Measurements from ENCODE around the gene ALX1. TPM values are rescaled to one million over a fixed set of nuclear protein-coding genes. Genes with fewer than 3 reads are reported as not detected.

Gene ALX1
- total RNA-seq (not detected), polyA plus RNA-seq (not detected)

- Mint-ChIP-seq H3K4me1 (peaks cover 0 to 3% (median 0%) of the 10 kb centered on the region in 3 donors), H3K36me3 (no peaks in the 10 kb centered on the region), H3K9me3 (peaks cover 4 to 25% (median 14%) of the 10 kb centered on the region in 5 donors), H3K27ac (no peak within 1 kb of the TSS), H3K27me3 (peaks cover 11 to 29% of the 10 kb centered on the region in 2 donors), H3K4me3 (peak within 1 kb of the TSS in 4 of 7 donors; percentile 20 to 59 (median 38))
- no peak for DNase-seq
- no peaks in the 10 kb centered on the region for H3K4me1 ChIP-seq (ENCODE audit: insufficient read depth, low read length)
- H3K27ac ChIP-seq (ENCODE audit: low read depth, low read length), result no peak within 1 kb of the TSS
- H3K36me3 ChIP-seq (ENCODE audit: insufficient read depth, low read length), result no peaks in the 10 kb centered on the region
- H3K4me3 ChIP-seq (ENCODE audit: low read length), result no peak within 1 kb of the TSS
- CTCF ChIA-PET, result no interaction called here
- no peaks in the 10 kb centered on the region for H3K27me3 ChIP-seq (ENCODE audit: insufficient read depth, low read length, poor library complexity, severe bottlenecking)
- no peaks in the 10 kb centered on the region for H3K9me3 ChIP-seq (ENCODE audit: low read length)
- POLR2A ChIA-PET, result no interaction called here
These were observed at the start of gene ALX1 for GRCh38 chr12:85280165-85280983. Gene ALX1 (plus strand): TSS chr12:85280220. CDS start chr12:85280262, 42 bp downstream.

DNA sequence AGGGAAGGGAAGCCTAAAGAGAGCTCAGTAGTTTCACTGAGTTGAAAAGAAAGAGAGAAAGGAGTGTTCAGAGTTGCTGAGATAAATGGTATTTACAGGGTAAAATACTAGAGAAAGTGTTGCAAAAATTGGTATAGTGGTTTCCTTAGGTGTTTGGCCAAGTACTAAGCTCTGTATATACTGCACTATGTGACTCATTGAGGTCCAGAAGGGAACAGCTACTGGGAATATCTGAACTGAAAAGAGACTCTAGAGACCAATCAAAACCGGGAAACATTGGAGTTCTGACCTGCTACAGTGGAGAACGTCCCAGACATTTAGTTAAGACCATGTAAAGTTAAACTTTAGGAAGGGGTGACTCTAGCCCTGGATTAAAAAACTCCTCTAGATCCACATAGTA, 42.7 kb upstream of the ALX1 start:
- Histone ChIP-seq H3K4me3 (ENCODE audit: low read length) (no peak overlapping the region), H3K4me1 (ENCODE audit: insufficient read depth, low read length) (no peaks in the 10 kb centered on the region), H3K27ac (ENCODE audit: low read depth, low read length) (no peak overlapping the region), H3K27me3 (ENCODE audit: insufficient read depth, low read length, poor library complexity, severe bottlenecking) (no peaks in the 10 kb centered on the region), H3K36me3 (ENCODE audit: insufficient read depth, low read length) (no peaks in the 10 kb centered on the region), H3K9me3 (ENCODE audit: low read length) (no peaks in the 10 kb centered on the region)
- H3K27me3 Mint-ChIP-seq, result no peaks in the 10 kb centered on the region
- H3K36me3 Mint-ChIP-seq, result no peaks in the 10 kb centered on the region
- no peak overlapping the region for H3K27ac Mint-ChIP-seq
- H3K4me3 Mint-ChIP-seq, result no peak overlapping the region
- ChIA-PET CTCF (no interaction called here), POLR2A (no interaction called here)
- H3K4me1 Mint-ChIP-seq, result no peaks in the 10 kb centered on the region
- peaks cover 0 to 28% (median 2%) of the 10 kb centered on the region in 5 donors for H3K9me3 Mint-ChIP-seq
- no peak for DNase-seq

DNA sequence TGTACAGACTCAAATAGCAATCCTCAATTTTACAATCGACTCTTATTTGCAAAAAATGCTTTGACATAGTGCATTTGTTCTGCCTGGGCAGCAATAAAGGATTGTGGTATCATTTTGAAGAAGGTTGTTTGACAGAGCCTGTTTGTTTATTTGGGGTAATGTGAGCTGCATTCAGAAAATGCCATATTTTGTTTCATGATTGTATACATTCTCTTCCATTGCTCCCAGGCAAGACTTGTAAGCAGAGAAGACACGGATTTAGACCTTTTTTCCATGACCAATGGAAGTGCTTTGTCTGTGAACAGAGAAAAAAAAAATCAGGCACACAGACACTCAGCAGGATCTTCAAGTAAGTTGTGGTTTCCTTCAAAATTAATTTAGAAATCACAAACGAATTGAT, 35.5 kb upstream of the ALX1 start:
- no peak overlapping the region for H3K27ac Mint-ChIP-seq
- ChIA-PET CTCF (no interaction called here), POLR2A (no interaction called here)
- H3K36me3 Mint-ChIP-seq, result no peaks in the 10 kb centered on the region
- Histone ChIP-seq H3K27me3 (ENCODE audit: insufficient read depth, low read length, poor library complexity, severe bottlenecking) (no peaks in the 10 kb centered on the region), H3K4me1 (ENCODE audit: insufficient read depth, low read length) (no peaks in the 10 kb centered on the region), H3K27ac (ENCODE audit: low read depth, low read length) (no peak overlapping the region), H3K4me3 (ENCODE audit: low read length) (no peak overlapping the region), H3K9me3 (ENCODE audit: low read length) (no peaks in the 10 kb centered on the region), H3K36me3 (ENCODE audit: insufficient read depth, low read length) (no peaks in the 10 kb centered on the region)
- H3K4me1 Mint-ChIP-seq, result no peaks in the 10 kb centered on the region
- no peak for DNase-seq
- no peaks in the 10 kb centered on the region for H3K27me3 Mint-ChIP-seq
- H3K9me3 Mint-ChIP-seq, result peaks cover 0 to 5% (median 0%) of the 10 kb centered on the region in 5 donors
- no peak overlapping the region for H3K4me3 Mint-ChIP-seq

- Mint-ChIP-seq H3K27ac (no peak overlapping the region), H3K9me3 (peaks cover 0 to 24% (median 2%) of the 10 kb centered on the region in 5 donors), H3K4me1 (no peaks in the 10 kb centered on the region), H3K4me3 (no peak overlapping the region), H3K36me3 (no peaks in the 10 kb centered on the region), H3K27me3 (no peaks in the 10 kb centered on the region)
- Histone ChIP-seq H3K27me3 (ENCODE audit: insufficient read depth, low read length, poor library complexity, severe bottlenecking) (no peaks in the 10 kb centered on the region), H3K36me3 (ENCODE audit: insufficient read depth, low read length) (no peaks in the 10 kb centered on the region), H3K27ac (ENCODE audit: low read depth, low read length) (no peak overlapping the region), H3K9me3 (ENCODE audit: low read length) (no peaks in the 10 kb centered on the region), H3K4me3 (ENCODE audit: low read length) (no peak overlapping the region), H3K4me1 (ENCODE audit: insufficient read depth, low read length) (no peaks in the 10 kb centered on the region)
- POLR2A ChIA-PET, result no interaction called here
- CTCF ChIA-PET, result no interaction called here
- no peak for DNase-seq
These were observed 26.2 kb upstream of the ALX1 start for GRCh38 chr12:85253853-85254252.

DNA sequence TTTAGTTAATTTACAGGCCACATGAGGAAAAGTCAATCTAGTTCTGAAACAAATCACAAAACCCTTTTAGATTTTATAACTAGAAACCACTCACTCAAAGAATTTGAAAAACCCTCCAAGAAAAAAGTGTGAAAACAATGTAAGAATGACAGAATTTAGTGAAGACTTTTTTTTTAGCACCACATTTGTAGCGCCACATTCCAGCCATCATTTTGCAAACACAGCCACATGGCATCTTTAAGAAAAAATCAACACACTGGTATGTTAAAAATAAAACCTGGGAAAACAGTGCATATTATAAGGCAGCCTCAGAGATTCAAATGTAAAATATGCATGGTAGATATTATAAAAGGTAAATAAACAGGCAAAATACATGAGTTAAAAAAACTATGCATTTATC, 22.3 kb upstream of the ALX1 start:
- no peak overlapping the region for H3K4me3 Mint-ChIP-seq
- no peaks in the 10 kb centered on the region for H3K27me3 Mint-ChIP-seq
- Histone ChIP-seq H3K9me3 (ENCODE audit: low read length) (no peaks in the 10 kb centered on the region), H3K27ac (ENCODE audit: low read depth, low read length) (no peak overlapping the region), H3K27me3 (ENCODE audit: insufficient read depth, low read length, poor library complexity, severe bottlenecking) (no peaks in the 10 kb centered on the region), H3K4me3 (ENCODE audit: low read length) (no peak overlapping the region), H3K4me1 (ENCODE audit: insufficient read depth, low read length) (no peaks in the 10 kb centered on the region), H3K36me3 (ENCODE audit: insufficient read depth, low read length) (no peaks in the 10 kb centered on the region)
- DNase-seq, result no peak
- POLR2A ChIA-PET, result no interaction called here
- H3K4me1 Mint-ChIP-seq, result no peaks in the 10 kb centered on the region
- H3K27ac Mint-ChIP-seq, result no peak overlapping the region
- CTCF ChIA-PET, result no interaction called here
- no peaks in the 10 kb centered on the region for H3K36me3 Mint-ChIP-seq
- H3K9me3 Mint-ChIP-seq, result peaks cover 0 to 20% (median 2%) of the 10 kb centered on the region in 5 donors

DNA sequence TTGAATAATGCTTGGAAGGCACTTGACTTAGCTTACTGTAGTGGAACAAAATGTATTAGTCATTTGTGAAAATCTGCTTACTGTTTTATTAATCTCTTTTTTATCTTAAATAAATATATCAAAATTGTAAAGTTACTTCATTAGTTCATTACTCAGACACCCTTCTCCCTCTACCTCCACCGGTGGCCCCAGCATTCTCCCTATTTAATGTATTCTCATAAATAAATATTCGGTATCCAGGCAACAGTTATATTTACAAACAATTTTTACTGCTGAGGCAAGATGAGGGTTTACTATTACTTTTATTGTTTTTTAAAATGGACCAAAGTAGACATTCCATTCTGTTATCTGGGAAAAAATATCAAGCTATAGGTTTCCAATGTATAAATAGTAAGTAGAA, 19.6 kb upstream of the ALX1 start:
- no peak for DNase-seq
- ChIA-PET POLR2A (no interaction called here), CTCF (no interaction called here)
- no peaks in the 10 kb centered on the region for H3K36me3 Mint-ChIP-seq
- no peaks in the 10 kb centered on the region for H3K4me1 Mint-ChIP-seq
- Histone ChIP-seq H3K4me1 (ENCODE audit: insufficient read depth, low read length) (no peaks in the 10 kb centered on the region), H3K27ac (ENCODE audit: low read depth, low read length) (no peak overlapping the region), H3K36me3 (ENCODE audit: insufficient read depth, low read length) (no peaks in the 10 kb centered on the region), H3K27me3 (ENCODE audit: insufficient read depth, low read length, poor library complexity, severe bottlenecking) (no peaks in the 10 kb centered on the region), H3K4me3 (ENCODE audit: low read length) (no peak overlapping the region), H3K9me3 (ENCODE audit: low read length) (no peaks in the 10 kb centered on the region)
- no peaks in the 10 kb centered on the region for H3K27me3 Mint-ChIP-seq
- peaks cover 0 to 12% (median 0%) of the 10 kb centered on the region in 5 donors for H3K9me3 Mint-ChIP-seq
- no peak overlapping the region for H3K4me3 Mint-ChIP-seq
- H3K27ac Mint-ChIP-seq, result no peak overlapping the region

- Mint-ChIP-seq H3K4me1 (no peaks in the 10 kb centered on the region), H3K36me3 (no peaks in the 10 kb centered on the region), H3K27me3 (no peaks in the 10 kb centered on the region), H3K27ac (no peak overlapping the region), H3K9me3 (peaks cover 0 to 13% (median 0%) of the 10 kb centered on the region in 5 donors), H3K4me3 (no peak overlapping the region)
- no peak overlapping the region for H3K4me3 ChIP-seq (ENCODE audit: low read length)
- no peaks in the 10 kb centered on the region for H3K27me3 ChIP-seq (ENCODE audit: insufficient read depth, low read length, poor library complexity, severe bottlenecking)
- H3K9me3 ChIP-seq (ENCODE audit: low read length), result no peaks in the 10 kb centered on the region
- H3K36me3 ChIP-seq (ENCODE audit: insufficient read depth, low read length), result no peaks in the 10 kb centered on the region
- ChIA-PET CTCF (no interaction called here), POLR2A (no interaction called here)
- H3K27ac ChIP-seq (ENCODE audit: low read depth, low read length), result no peak overlapping the region
- no peak for DNase-seq
- H3K4me1 ChIP-seq (ENCODE audit: insufficient read depth, low read length), result no peaks in the 10 kb centered on the region
These were observed 19.1 kb upstream of the ALX1 start for GRCh38 chr12:85260896-85261295.

GRCh38 chr12:85266356-85266755, 13.7 kb upstream of the ALX1 start:
- Histone ChIP-seq H3K9me3 (ENCODE audit: low read length) (no peaks in the 10 kb centered on the region), H3K4me1 (ENCODE audit: insufficient read depth, low read length) (no peaks in the 10 kb centered on the region), H3K36me3 (ENCODE audit: insufficient read depth, low read length) (no peaks in the 10 kb centered on the region), H3K27ac (ENCODE audit: low read depth, low read length) (no peak overlapping the region), H3K27me3 (ENCODE audit: insufficient read depth, low read length, poor library complexity, severe bottlenecking) (no peaks in the 10 kb centered on the region), H3K4me3 (ENCODE audit: low read length) (no peak overlapping the region)
- Mint-ChIP-seq H3K4me3 (no peak overlapping the region), H3K4me1 (no peaks in the 10 kb centered on the region), H3K27ac (peak overlapping the region in 1 of 8 donors; percentile 65), H3K36me3 (no peaks in the 10 kb centered on the region), H3K27me3 (no peaks in the 10 kb centered on the region), H3K9me3 (peaks cover 0 to 14% (median 0%) of the 10 kb centered on the region in 5 donors)
- CTCF ChIA-PET, result no interaction called here
- DNase-seq, result no peak
- POLR2A ChIA-PET, result no interaction called here

Measured in CD8-positive, alpha-beta memory T cell (primary cell).